Esophagus squamous epithelium (tissue), 4 donors: Measurements from ENCODE around the gene TSPAN7.

Source experiments
- CTCF ChIP-seq, 6 experiments: fragments of 450-650 bp in 4 of 6; fragments of 200-600 bp in 2 of 6; sonication (generic) in 2 of 6; IDR thresholded peaks; one replicate each; pipeline ENCODE4 v1.5.1; 2016 to 2019; ENCODE audit warnings: antibody characterized with exemption in 6 of 6, mild to moderate bottlenecking in 4 of 6, moderate library complexity in 4 of 6
- POLR2A ChIP-seq, 4 donors: fragments of 450-650 bp; IDR thresholded peaks; one replicate each; pipeline ENCODE4 v1.6.1; 2017; ENCODE audit warnings: antibody characterized with exemption in 4 of 4, mild to moderate bottlenecking in 4 of 4, moderate library complexity in 3 of 4

GRCh38 chrX:38727668-38728067 is 166.3 kb downstream of the TSPAN7 start:
- TF ChIP-seq CTCF (IDR thresholded peaks at IDR 0.05) (no peak), POLR2A (IDR thresholded peaks at IDR 0.05) (no peak)
